HCT116 (cell line): ENCODE results near the gene PARVG. TPM values are rescaled to one million over a fixed set of nuclear protein-coding genes. Genes with fewer than 3 reads are reported as not detected.

ENCODE experiments used
- ATAC-seq: fragments of 200-7000 bp; cut with Tn5 transposase; 2 replicates; pipeline ENCODE4 v1.9.1; 2020; ENCODE audit warnings: mild to moderate bottlenecking, moderate library complexity
- BruUV-seq: library from RNA; stranded (reverse); fragments of 400-500 nt; replicated peaks from 2 replicates; lab custom pipeline; 2021; lab: Mats Ljungman, UMichigan
- CTCF ChIA-PET: fragments of 300-600 bp; sonication (Branson Sonifier 250); formaldehyde crosslinking; loops from one replicate; lab custom pipeline; 2021; ENCODE audit warnings: antibody characterized with exemption; lab: Charles Lee
- POLR2A ChIA-PET: fragments of 300-600, 350-600 bp; sonication (Branson Sonifier 250); formaldehyde crosslinking; loops from one replicate; lab custom pipeline; 2021; ENCODE audit warnings: antibody characterized with exemption; lab: Charles Lee
- RAD21 ChIA-PET, 2 experiments: fragments of 300-600 bp; sonication (Branson Sonifier 250); formaldehyde crosslinking; loops; one replicate each; lab custom pipeline; 2023; ENCODE audit warnings: low total read pairs in 2 of 2; ENCODE audit not compliant: uncharacterized antibody in 2 of 2, unreplicated experiment in 2 of 2, low non-redundant PET in 1 of 2; lab: Charles Lee
- DNase-seq: peaks from one replicate; pipeline ENCODE4 v3.0.0-alpha.2; 2010; ENCODE audit warnings: low read depth, low spot score
- H2AFZ ChIP-seq: fragments of 200-600 bp; shearing (Covaris generic), sonication (generic); 2 replicates; pipeline ENCODE4 v1.6.1; 2017; ENCODE audit warnings: low read depth, mixed run types, mixed read lengths, antibody characterized with exemption, low read length; ENCODE audit not compliant: poor library complexity, severe bottlenecking
- H3K27ac ChIP-seq: 2 replicates; pipeline ENCODE4 v1.5.1; 2012; ENCODE audit warnings: low read depth, low read length
- H3K27me3 ChIP-seq: fragments of 200-600 bp; sonication (generic); 2 replicates; pipeline ENCODE4 v1.6.1; 2016; ENCODE audit warnings: mixed run types, low read length, mixed read lengths; ENCODE audit not compliant: insufficient read depth
- H3K36me3 ChIP-seq, 2 experiments: fragments of 200-500 bp in 1 of 2; fragments of 200-600 bp in 1 of 2; sonication (Bioruptor generic) in 1 of 2; sonication (generic) in 1 of 2; 2 replicates each; pipeline versions ENCODE4 v1.5.1 to v1.6.1; 2014 to 2016; ENCODE audit warnings: low read length in 2 of 2, inconsistent platforms in 1 of 2, mixed read lengths in 1 of 2, mixed run types in 1 of 2; ENCODE audit not compliant: insufficient read depth in 2 of 2, control insufficient read depth in 1 of 2
- H3K4me1 ChIP-seq, 2 experiments: fragments of 200-600 bp in 1 of 2; sonication (generic) in 1 of 2; 2 replicates each; pipeline versions ENCODE4 v1.5.1 to v1.6.1; 2012 to 2017; ENCODE audit warnings: low read length in 2 of 2, inconsistent platforms in 1 of 2, mild to moderate bottlenecking in 1 of 2, mixed read lengths in 1 of 2, mixed run types in 1 of 2, moderate library complexity in 1 of 2; ENCODE audit not compliant: insufficient read depth in 2 of 2, control insufficient read depth in 1 of 2
- H3K4me2 ChIP-seq: fragments of 200-600 bp; sonication (generic); 2 replicates; pipeline ENCODE4 v1.6.1; 2017; ENCODE audit warnings: mixed run types, low read length, mixed read lengths
- H3K4me3 ChIP-seq, 2 experiments: fragments of 200-600 bp in 1 of 2; sonication (generic) in 1 of 2; replicated peaks in 1 of 2; 2 replicates each; pipeline ENCODE4 v1.5.1; 2011 to 2016; ENCODE audit warnings: low read length in 2 of 2, control low read depth in 1 of 2, low read depth in 1 of 2, mild to moderate bottlenecking in 1 of 2, mixed read lengths in 1 of 2, mixed run types in 1 of 2
- H3K79me2 ChIP-seq: fragments of 200-600 bp; sonication (generic); 2 replicates; pipeline ENCODE4 v1.6.1; 2017; ENCODE audit warnings: mild to moderate bottlenecking, mixed run types, low read length, moderate library complexity, mixed read lengths; ENCODE audit not compliant: insufficient read depth
- H3K9ac ChIP-seq: fragments of 200-600 bp; sonication (generic); 2 replicates; pipeline ENCODE4 v1.6.1; 2016; ENCODE audit warnings: low read length, mixed read lengths
- H3K9me2 ChIP-seq: fragments of 200-600 bp; sonication (generic), shearing (Covaris generic); 2 replicates; pipeline ENCODE4 v1.6.1; 2017; ENCODE audit warnings: mixed run types, mild to moderate bottlenecking, moderate library complexity; ENCODE audit not compliant: insufficient read depth
- H3K9me3 ChIP-seq, 2 experiments: fragments of 200-500 bp in 1 of 2; fragments of 200-600 bp in 1 of 2; sonication (Bioruptor generic) in 1 of 2; sonication (generic) in 1 of 2; 2 replicates each; pipeline ENCODE4 v1.6.1; 2014 to 2017; ENCODE audit warnings: low read length in 2 of 2, mixed read lengths in 2 of 2, inconsistent platforms in 1 of 2, low read depth in 1 of 2, mild to moderate bottlenecking in 1 of 2, mixed run types in 1 of 2, moderate library complexity in 1 of 2; ENCODE audit not compliant: control insufficient read depth in 1 of 2, insufficient read depth in 1 of 2
- H4K20me1 ChIP-seq: fragments of 200-600 bp; sonication (generic), shearing (Covaris generic); 2 replicates; pipeline ENCODE4 v1.6.1; 2017; ENCODE audit warnings: mixed run types, mild to moderate bottlenecking, moderate library complexity; ENCODE audit not compliant: insufficient read depth
- ATF3 ChIP-seq: IDR thresholded peaks from 2 replicates; pipeline ENCODE4 v1.6.1; 2012
- CEBPB ChIP-seq: IDR thresholded peaks from 2 replicates; pipeline ENCODE4 v1.6.1; 2012; ENCODE audit warnings: low read depth
- EGR1 ChIP-seq: IDR thresholded peaks from 2 replicates; pipeline ENCODE4 v1.6.1; 2012; ENCODE audit warnings: low read depth
- ELF1 ChIP-seq: IDR thresholded peaks from 2 replicates; pipeline ENCODE4 v1.6.1; 2012; ENCODE audit warnings: low read depth, borderline replicate concordance
- EZH2 ChIP-seq: fragments of 200-600 bp; sonication (generic); IDR thresholded peaks from 2 replicates; pipeline ENCODE4 v1.6.1; 2017; ENCODE audit warnings: antibody characterized with exemption, mixed run types
- EZH2phosphoT487 ChIP-seq: fragments of 200-600 bp; IDR thresholded peaks from 2 replicates; pipeline ENCODE4 v1.6.1; 2018; ENCODE audit warnings: antibody characterized with exemption, borderline replicate concordance
- FOSL1 ChIP-seq: IDR thresholded peaks from 2 replicates; pipeline ENCODE4 v1.6.1; 2012; ENCODE audit warnings: low read depth
- POLR2A ChIP-seq: IDR thresholded peaks from 2 replicates; pipeline ENCODE4 v1.7.0; 2011; ENCODE audit warnings: borderline replicate concordance; ENCODE audit not compliant: insufficient read depth, insufficient read length; ENCODE audit errors: extremely low read depth
- RAD21 ChIP-seq: IDR thresholded peaks from 2 replicates; pipeline ENCODE4 v1.6.1; 2012; ENCODE audit warnings: low read depth, mild to moderate bottlenecking
- TCF7L2 ChIP-seq: IDR thresholded peaks from 2 replicates; pipeline ENCODE4 v1.7.0; 2011; ENCODE audit warnings: borderline replicate concordance, inconsistent platforms; ENCODE audit not compliant: insufficient read depth, insufficient read length; ENCODE audit errors: extremely low read depth
- YY1 ChIP-seq: IDR thresholded peaks from 2 replicates; pipeline ENCODE4 v1.6.1; 2011; ENCODE audit warnings: low read length, low read depth, moderate library complexity, mild to moderate bottlenecking; ENCODE audit not compliant: insufficient replicate concordance; ENCODE audit errors: extremely low read depth
- ZBTB33 ChIP-seq: IDR thresholded peaks from 2 replicates; pipeline ENCODE4 v1.6.1; 2011; ENCODE audit warnings: mild to moderate bottlenecking, low read length, moderate library complexity; ENCODE audit not compliant: insufficient replicate concordance; ENCODE audit errors: extremely low read depth
- intact Hi-C: fragments of 100-400 bp; cut with micrococcal nuclease; formaldehyde crosslinking; loops from 2 replicates; pipeline ENCODE4 v1.10.0; 2022
- total RNA-seq: library from RNA; stranded (reverse); gene quantifications from one replicate; pipeline ENCODE4 v1.2.1, GENCODE V29; 2021; ENCODE audit not compliant: unreplicated experiment

The PARVG gene
- total RNA-seq, 1 experiment from 2014 or later = 0.57 TPM

- Histone ChIP-seq H3K27ac (no peak overlapping the region), H2AFZ (no peak overlapping the region), H3K79me2 (no peaks in the 10 kb centered on the region), H3K9me3 (peaks cover 0 to 6% of the 10 kb centered on the region in 2 experiments; a peak in 1 of 4 replicates), H3K36me3 (no peaks in the 10 kb centered on the region), H3K4me3 (no peak overlapping the region), H3K4me1 (no peaks in the 10 kb centered on the region), H3K9ac (no peak overlapping the region), H3K27me3 (peaks cover 12% of the 10 kb centered on the region), H3K4me2 (no peak overlapping the region), H3K9me2 (no peaks in the 10 kb centered on the region), H4K20me1 (no peaks in the 10 kb centered on the region)
- no TSS peak for BruUV-seq
- TF ChIP-seq ATF3 = no peak
- TF ChIP-seq TCF7L2 = no peak
- no peak for TF ChIP-seq EZH2
- no peak for TF ChIP-seq EZH2phosphoT487
- TF ChIP-seq YY1 = no peak
- no peak for TF ChIP-seq FOSL1
- no peak for TF ChIP-seq POLR2A
- TF ChIP-seq ELF1 = no peak
- intact Hi-C loops = no loop called here
- ATAC-seq = no peak
- DNase-seq = no peak
- ChIA-PET RAD21 (no interaction called here), CTCF (no interaction called here), POLR2A (no interaction called here)
These were observed 31.5 kb downstream of the PARVG start for GRCh38 chr22:44211946-44212930.

- Histone ChIP-seq H3K9ac (no peak overlapping the region), H3K79me2 (no peaks in the 10 kb centered on the region), H3K4me2 (no peak overlapping the region), H4K20me1 (no peaks in the 10 kb centered on the region), H3K27ac (no peak overlapping the region), H3K4me3 (no peak overlapping the region), H3K36me3 (no peaks in the 10 kb centered on the region), H3K27me3 (peaks cover 12% of the 10 kb centered on the region), H3K4me1 (no peaks in the 10 kb centered on the region), H3K9me2 (no peaks in the 10 kb centered on the region), H3K9me3 (peaks cover 0 to 6% of the 10 kb centered on the region in 2 experiments; a peak in 1 of 4 replicates), H2AFZ (no peak overlapping the region)
- ChIA-PET RAD21 (no interaction called here), CTCF (no interaction called here), POLR2A (no interaction called here)
- DNase-seq = no peak
- ATAC-seq = no peak
- intact Hi-C loops = no loop called here
- no TSS peak for BruUV-seq
- no peak for TF ChIP-seq ZBTB33
- TF ChIP-seq FOSL1 = no peak
- no peak for TF ChIP-seq RAD21
- no peak for TF ChIP-seq EGR1
- no peak for TF ChIP-seq CEBPB
- TF ChIP-seq, all 23 proteins: peak for 0
These were observed 32.2 kb downstream of the PARVG start for GRCh38 chr22:44212936-44213335.
